Stromal cell of bone marrow (primary cell): ENCODE results near the gene PRKAR2B.

ENCODE experiments used
- DNase-seq: peaks from one replicate; pipeline ENCODE4 v3.0.0-alpha.2; 2012; ENCODE audit warnings: low read depth

Gene PRKAR2B

GRCh38 chr7:107044347-107045194, at the start of gene PRKAR2B:
Gene PRKAR2B, plus strand, starts transcription at chr7:107044705. Its CDS starts 203 bp downstream, at chr7:107044908.
- DNase-seq, result no peak

GRCh38 chr7:106994833-106995232, 49.7 kb upstream of the PRKAR2B start:
- no peak for DNase-seq

GRCh38 chr7:106997487-106998271, 46.8 kb upstream of the PRKAR2B start:
- no peak for DNase-seq

- no peak for DNase-seq
These were observed 45.5 kb upstream of the PRKAR2B start for GRCh38 chr7:106999023-106999422.

GRCh38 chr7:107001490-107001889, 43.0 kb upstream of the PRKAR2B start:
- DNase-seq, result no peak

- DNase-seq, result no peak
These were observed 42.4 kb upstream of the PRKAR2B start for GRCh38 chr7:107002126-107002525.

GRCh38 chr7:107002529-107002998, 41.9 kb upstream of the PRKAR2B start:
- DNase-seq, result no peak

GRCh38 chr7:107007007-107007891, 37.3 kb upstream of the PRKAR2B start:
- DNase-seq, result no peak

- no peak for DNase-seq
These were observed 36.6 kb upstream of the PRKAR2B start for GRCh38 chr7:107007892-107008287.

GRCh38 chr7:107009846-107010203, 34.7 kb upstream of the PRKAR2B start:
- DNase-seq, result no peak

GRCh38 chr7:107012691-107013090, 31.8 kb upstream of the PRKAR2B start:
- DNase-seq, result no peak

- DNase-seq, result peak; percentile 21
These were observed 30.0 kb upstream of the PRKAR2B start for GRCh38 chr7:107014387-107015023.

GRCh38 chr7:107016312-107016711, 28.2 kb upstream of the PRKAR2B start:
- no peak for DNase-seq

- DNase-seq, result no peak
These were observed 26.4 kb upstream of the PRKAR2B start for GRCh38 chr7:107017965-107018719.

GRCh38 chr7:107020400-107020799, 24.1 kb upstream of the PRKAR2B start:
- DNase-seq, result no peak

GRCh38 chr7:107021600-107021999, 22.9 kb upstream of the PRKAR2B start:
- no peak for DNase-seq

- DNase-seq, result no peak
These were observed 20.9 kb upstream of the PRKAR2B start for GRCh38 chr7:107023522-107024151.

GRCh38 chr7:107024906-107025305, 19.6 kb upstream of the PRKAR2B start:
- no peak for DNase-seq

- DNase-seq, result no peak
These were observed 18.9 kb upstream of the PRKAR2B start for GRCh38 chr7:107025449-107026103.

- DNase-seq, result no peak
These were observed 18.3 kb upstream of the PRKAR2B start for GRCh38 chr7:107026166-107026565.
